OCI-LY1 (cell line): Measurements from ENCODE around the gene MZT2A.
"Not testable (repeated sequence)": the region's sequence is repeated elsewhere in the genome, so short reads cannot be mapped to it uniquely, and the experiment has no call there.

ENCODE experiments used
- H2AFZ ChIP-seq: fragments of 200-600 bp; sonication (generic), shearing (Covaris generic); 2 replicates; pipeline ENCODE4 v1.6.0; 2014; ENCODE audit warnings: antibody characterized with exemption, mild to moderate bottlenecking, low read length
- H3F3A ChIP-seq: fragments of 200-600 bp; sonication (generic), shearing (Covaris generic); 2 replicates; pipeline ENCODE4 v1.6.0; 2014; ENCODE audit warnings: mild to moderate bottlenecking, antibody characterized with exemption, low read length, moderate library complexity; ENCODE audit not compliant: insufficient read depth
- H3K27ac ChIP-seq: fragments of 200-600 bp; sonication (generic); 2 replicates; pipeline ENCODE4 v1.5.1; 2014; ENCODE audit warnings: low read length, mixed run types, mild to moderate bottlenecking, low read depth; ENCODE audit not compliant: poor library complexity, severe bottlenecking
- H3K27me3 ChIP-seq: fragments of 200-600 bp; sonication (generic); 2 replicates; pipeline ENCODE4 v1.6.0; 2014; ENCODE audit warnings: antibody characterized with exemption, mild to moderate bottlenecking, low read length, moderate library complexity; ENCODE audit not compliant: insufficient read depth
- H3K36me3 ChIP-seq: fragments of 200-600 bp; sonication (generic); 2 replicates; pipeline ENCODE4 v1.6.1; 2014; ENCODE audit warnings: mild to moderate bottlenecking, antibody characterized with exemption, low read length, moderate library complexity, mixed read lengths; ENCODE audit not compliant: insufficient read depth
- H3K4me1 ChIP-seq: fragments of 200-600 bp; sonication (generic); 2 replicates; pipeline ENCODE4 v1.5.1; 2014; ENCODE audit warnings: mild to moderate bottlenecking, low read length, moderate library complexity; ENCODE audit not compliant: insufficient read depth, severe bottlenecking
- H3K4me2 ChIP-seq: fragments of 200-600 bp; sonication (generic), shearing (Covaris generic); 2 replicates; pipeline ENCODE4 v1.6.1; 2014; ENCODE audit warnings: low read length
- H3K4me3 ChIP-seq: fragments of 200-600 bp; sonication (generic); 2 replicates; pipeline ENCODE4 v1.5.1; 2014; ENCODE audit warnings: low read length, low read depth, mild to moderate bottlenecking, mixed read lengths; ENCODE audit not compliant: poor library complexity, severe bottlenecking
- H3K79me2 ChIP-seq: fragments of 200-600 bp; shearing (Covaris generic); 2 replicates; pipeline ENCODE4 v1.6.1; 2016; ENCODE audit warnings: mixed run types, low read length, mixed read lengths; ENCODE audit not compliant: insufficient read depth
- H3K9ac ChIP-seq: fragments of 200-600 bp; sonication (generic), shearing (Covaris generic); 2 replicates; pipeline ENCODE4 v1.6.1; 2014; ENCODE audit warnings: mild to moderate bottlenecking, low read length, mixed read lengths
- H3K9me2 ChIP-seq: fragments of 200-600 bp; sonication (generic), shearing (Covaris generic); 2 replicates; pipeline ENCODE4 v1.6.1; 2014; ENCODE audit warnings: low read depth, mild to moderate bottlenecking, low read length, mixed read lengths
- H3K9me3 ChIP-seq: fragments of 200-600 bp; shearing (Covaris generic); 2 replicates; pipeline ENCODE4 v1.6.1; 2014; ENCODE audit warnings: low read length, mixed read lengths
- H4K20me1 ChIP-seq: fragments of 200-600 bp; sonication (generic), shearing (Covaris generic); 2 replicates; pipeline ENCODE4 v1.6.0; 2016; ENCODE audit warnings: mild to moderate bottlenecking, low read length; ENCODE audit not compliant: insufficient read depth

MZT2A gene

DNA sequence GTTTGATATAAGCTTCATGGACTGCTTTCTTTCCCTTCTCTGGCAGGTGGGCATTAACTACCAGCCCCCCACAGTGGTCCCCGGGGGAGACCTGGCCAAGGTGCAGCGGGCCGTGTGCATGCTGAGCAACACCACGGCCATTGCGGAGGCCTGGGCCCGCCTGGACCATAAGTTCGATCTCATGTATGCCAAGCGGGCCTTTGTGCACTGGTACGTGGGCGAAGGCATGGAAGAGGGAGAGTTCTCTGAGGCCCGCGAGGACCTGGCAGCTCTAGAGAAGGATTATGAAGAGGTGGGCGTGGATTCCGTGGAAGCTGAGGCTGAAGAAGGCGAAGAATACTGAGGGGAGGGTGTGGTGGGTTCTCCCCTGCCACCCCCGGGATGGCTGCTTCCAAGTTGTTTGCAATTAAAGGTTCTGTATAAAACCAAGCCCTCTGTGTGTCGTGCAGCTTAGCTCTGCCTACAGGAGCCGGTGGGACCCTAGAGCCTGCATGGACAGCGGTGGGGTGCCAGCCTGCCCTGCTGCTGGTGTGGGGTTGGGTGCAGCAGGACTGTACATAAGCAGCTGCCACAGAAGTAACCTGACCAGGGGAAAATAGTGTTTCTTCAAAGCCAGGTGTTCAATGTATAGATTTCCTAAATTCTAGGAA is 9.6 kb downstream of the MZT2A start:
- H2AFZ ChIP-seq, H3K4me3 ChIP-seq, H3K9ac ChIP-seq, H3K4me2 ChIP-seq, H3K27me3 ChIP-seq, H3K9me3 ChIP-seq, H3K36me3 ChIP-seq, H3K4me1 ChIP-seq, H4K20me1 ChIP-seq, H3F3A ChIP-seq, H3K79me2 ChIP-seq, H3K9me2 ChIP-seq, H3K27ac ChIP-seq: not testable (repeated sequence)

DNA sequence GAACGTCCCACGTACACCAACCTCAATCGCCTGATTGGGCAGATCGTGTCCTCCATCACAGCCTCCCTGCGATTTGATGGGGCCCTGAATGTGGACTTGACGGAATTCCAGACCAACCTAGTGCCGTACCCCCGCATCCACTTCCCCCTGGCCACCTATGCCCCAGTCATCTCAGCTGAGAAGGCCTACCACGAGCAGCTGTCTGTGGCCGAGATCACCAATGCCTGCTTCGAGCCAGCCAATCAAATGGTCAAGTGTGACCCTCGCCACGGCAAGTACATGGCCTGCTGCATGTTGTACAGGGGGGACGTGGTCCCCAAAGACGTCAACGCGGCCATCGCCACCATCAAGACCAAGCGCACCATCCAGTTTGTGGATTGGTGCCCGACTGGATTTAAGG is 11.8 kb downstream of the MZT2A start:
- not testable (repeated sequence) for H3K9me2 ChIP-seq, H3K4me3 ChIP-seq, H2AFZ ChIP-seq, H3K27me3 ChIP-seq, H3K9ac ChIP-seq, H3K4me2 ChIP-seq, H3K36me3 ChIP-seq, H3K9me3 ChIP-seq, H3K4me1 ChIP-seq, H3K79me2 ChIP-seq, H4K20me1 ChIP-seq, H3F3A ChIP-seq, H3K27ac ChIP-seq

DNA sequence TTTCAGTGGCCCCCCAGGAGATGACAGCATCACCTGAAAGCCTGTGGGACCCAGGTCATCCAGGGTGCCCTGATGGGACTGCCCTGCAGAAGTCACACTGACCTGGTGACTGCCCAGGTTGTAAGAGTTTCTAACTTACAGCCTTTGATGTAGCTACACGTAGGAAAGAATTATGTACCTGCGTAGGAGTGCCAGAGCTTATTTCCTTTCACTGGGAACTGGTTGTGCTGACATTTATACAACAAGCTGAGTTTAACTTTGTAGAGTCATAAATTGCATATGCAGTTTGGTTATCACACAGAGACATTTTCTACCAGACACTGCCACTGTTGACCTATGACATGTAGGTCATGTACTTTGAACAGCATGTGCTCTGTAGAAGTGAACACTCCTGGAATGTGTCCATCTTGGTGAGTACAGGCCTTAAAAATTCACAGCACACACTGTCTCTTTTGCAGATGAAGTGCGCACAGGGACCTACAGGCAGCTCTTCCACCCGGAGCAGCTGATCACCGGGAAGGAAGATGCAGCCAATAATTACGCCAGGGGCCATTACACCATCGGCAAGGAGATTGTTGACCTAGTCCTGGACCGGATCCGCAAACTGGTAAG is 13.2 kb downstream of the MZT2A start:
- H3K36me3 ChIP-seq, H3K79me2 ChIP-seq, H3K9me3 ChIP-seq, H3K4me2 ChIP-seq, H3K27me3 ChIP-seq, H3K4me3 ChIP-seq, H3K27ac ChIP-seq, H4K20me1 ChIP-seq, H3K4me1 ChIP-seq, H3K9me2 ChIP-seq, H3K9ac ChIP-seq, H2AFZ ChIP-seq, H3F3A ChIP-seq: not testable (repeated sequence)

DNA sequence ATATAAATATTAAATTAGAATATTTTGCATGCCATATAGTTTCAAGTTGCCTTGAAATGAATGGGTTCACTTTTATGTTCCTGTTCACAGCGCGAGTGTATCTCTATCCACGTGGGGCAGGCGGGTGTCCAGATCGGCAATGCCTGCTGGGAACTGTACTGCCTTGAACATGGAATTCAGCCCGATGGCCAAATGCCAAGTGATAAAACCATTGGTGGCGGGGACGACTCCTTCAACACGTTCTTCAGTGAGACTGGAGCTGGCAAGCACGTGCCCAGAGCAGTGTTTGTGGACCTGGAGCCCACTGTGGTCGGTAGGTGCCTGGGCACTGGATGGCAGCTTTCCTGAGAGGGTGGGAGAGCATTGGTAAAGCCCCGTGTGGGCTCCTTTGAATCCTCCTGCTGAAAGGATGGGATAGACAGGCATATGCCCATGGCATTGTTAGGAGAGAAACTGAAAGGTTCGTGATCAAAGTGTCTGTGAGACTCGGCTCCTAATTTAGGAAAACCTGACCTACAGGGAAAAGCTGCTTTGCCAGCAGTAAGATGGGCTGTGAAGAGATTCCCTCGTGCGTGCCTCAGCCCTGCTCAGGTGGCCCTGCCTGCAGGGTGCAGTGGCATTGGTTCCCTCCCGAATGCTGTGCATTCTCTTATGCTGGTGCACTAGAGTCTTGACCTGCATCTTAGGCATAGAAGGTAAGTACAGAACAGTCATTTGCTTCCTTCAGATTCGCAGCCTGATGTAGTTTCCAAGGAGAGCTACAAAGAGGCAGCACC is 13.9 kb downstream of the MZT2A start:
- not testable (repeated sequence) for H3K4me1 ChIP-seq, H3K27me3 ChIP-seq, H3K4me2 ChIP-seq, H3K27ac ChIP-seq, H4K20me1 ChIP-seq, H3K4me3 ChIP-seq, H3K79me2 ChIP-seq, H3F3A ChIP-seq, H3K9me3 ChIP-seq, H2AFZ ChIP-seq, H3K36me3 ChIP-seq, H3K9ac ChIP-seq, H3K9me2 ChIP-seq

DNA sequence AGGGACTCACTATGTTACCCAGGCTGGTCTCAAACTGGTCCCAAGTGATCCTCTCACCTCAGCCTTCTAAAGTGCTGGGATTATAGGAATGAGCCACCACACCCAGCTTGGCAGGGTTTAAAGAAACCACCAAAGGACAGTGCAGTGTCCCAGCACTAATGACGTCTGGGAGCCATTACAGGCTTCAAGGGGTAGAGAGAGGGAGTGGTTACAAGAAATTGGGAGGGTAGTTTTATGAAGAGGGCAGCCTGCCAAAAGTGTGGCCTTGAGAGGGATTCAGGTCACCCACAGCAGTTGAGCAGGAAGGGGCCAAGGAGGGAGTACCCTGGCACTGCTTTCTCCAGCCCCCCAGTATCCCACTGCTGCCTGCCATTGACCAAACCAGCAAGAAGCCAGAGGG is 15.0 kb downstream of the MZT2A start:
- H3F3A ChIP-seq, H3K27ac ChIP-seq, H2AFZ ChIP-seq, H3K9me3 ChIP-seq, H3K4me1 ChIP-seq, H3K79me2 ChIP-seq, H3K4me3 ChIP-seq, H3K9me2 ChIP-seq, H3K9ac ChIP-seq, H3K36me3 ChIP-seq, H4K20me1 ChIP-seq, H3K27me3 ChIP-seq, H3K4me2 ChIP-seq: not testable (repeated sequence)

DNA sequence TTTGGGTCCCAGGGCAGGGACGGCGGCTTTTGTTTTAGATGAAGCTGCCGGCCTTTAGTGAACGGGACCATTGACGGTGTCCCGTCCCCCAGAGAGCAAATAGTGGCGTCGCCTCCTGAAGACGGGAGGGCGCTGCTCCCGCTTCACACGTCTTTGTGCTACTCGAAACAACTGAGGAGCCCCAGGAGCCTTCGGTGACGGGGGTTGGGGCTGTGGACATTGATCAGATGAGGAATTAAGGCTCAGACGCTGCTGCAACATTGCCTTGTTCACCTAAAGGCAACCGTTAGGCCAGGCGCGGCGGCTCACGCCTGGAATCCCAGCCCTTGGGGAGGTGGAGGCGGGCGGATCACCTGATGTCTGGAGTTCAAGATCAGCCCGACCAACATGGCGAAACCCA is 15.8 kb downstream of the MZT2A start:
- not testable (repeated sequence) for H3K79me2 ChIP-seq, H2AFZ ChIP-seq, H3K36me3 ChIP-seq, H3K4me2 ChIP-seq, H3K27ac ChIP-seq, H3K9ac ChIP-seq, H3K4me1 ChIP-seq, H3K9me2 ChIP-seq, H3K27me3 ChIP-seq, H3K4me3 ChIP-seq, H3F3A ChIP-seq, H4K20me1 ChIP-seq, H3K9me3 ChIP-seq
